H9 (cell line): ENCODE data around the gene CAMK2B. TPM values are rescaled to one million over a fixed set of nuclear protein-coding genes. Genes with fewer than 3 reads are reported as not detected.

Experiments
- DNase-seq: peaks from one replicate; pipeline ENCODE4 v3.0.0-alpha.2; 2017
- H2AFZ ChIP-seq: one replicate; pipeline ENCODE4 v1.6.1; 2013; ENCODE audit warnings: mild to moderate bottlenecking, low read length, control low read depth, moderate library complexity
- H2AK5ac ChIP-seq: 2 replicates; pipeline ENCODE4 v1.6.1; 2013; ENCODE audit warnings: low read length, control low read depth, mixed read lengths; ENCODE audit not compliant: insufficient read length
- H2BK120ac ChIP-seq: one replicate; pipeline ENCODE4 v1.6.1; 2013; ENCODE audit warnings: low read depth, mild to moderate bottlenecking, low read length, control low read depth, inconsistent platforms; ENCODE audit not compliant: poor library complexity, severe bottlenecking
- H2BK12ac ChIP-seq: 2 replicates; pipeline ENCODE4 v1.6.1; 2013; ENCODE audit warnings: low read length, control low read depth, mixed read lengths, low read depth; ENCODE audit not compliant: insufficient read length
- H2BK15ac ChIP-seq: 2 replicates; pipeline ENCODE4 v1.6.1; 2013; ENCODE audit warnings: low read depth, low read length, control low read depth
- H2BK20ac ChIP-seq: one replicate; pipeline ENCODE4 v1.6.1; 2013; ENCODE audit warnings: low read depth, mild to moderate bottlenecking, low read length, control low read depth, inconsistent platforms; ENCODE audit not compliant: poor library complexity, severe bottlenecking
- H2BK5ac ChIP-seq: 2 replicates; pipeline ENCODE4 v1.6.1; 2013; ENCODE audit warnings: low read length, control low read depth, mixed read lengths; ENCODE audit not compliant: insufficient read length
- H3K14ac ChIP-seq: 2 replicates; pipeline ENCODE4 v1.6.1; 2013; ENCODE audit warnings: low read length, control low read depth; ENCODE audit not compliant: insufficient read depth
- H3K18ac ChIP-seq: 2 replicates; pipeline ENCODE4 v1.6.1; 2013; ENCODE audit warnings: low read depth, mild to moderate bottlenecking, mixed read lengths, low read length, control low read depth; ENCODE audit not compliant: insufficient read length
- H3K23ac ChIP-seq: 2 replicates; pipeline ENCODE4 v1.6.1; 2013; ENCODE audit warnings: low read length, control low read depth, mixed read lengths, low read depth; ENCODE audit not compliant: insufficient read length
- H3K23me2 ChIP-seq: 2 replicates; pipeline ENCODE4 v1.6.1; 2013; ENCODE audit warnings: low read depth, mild to moderate bottlenecking, mixed read lengths, low read length, control low read depth; ENCODE audit not compliant: insufficient read length, poor library complexity, severe bottlenecking
- H3K27ac ChIP-seq: 2 replicates; pipeline ENCODE4 v1.5.1; 2013; ENCODE audit warnings: low read length, control low read depth, mixed read lengths, low read depth; ENCODE audit not compliant: insufficient read length
- H3K27me3 ChIP-seq: 2 replicates; pipeline ENCODE4 v1.6.1; 2013; ENCODE audit warnings: low read length, control low read depth, inconsistent platforms; ENCODE audit not compliant: insufficient read depth
- H3K4ac ChIP-seq: 2 replicates; pipeline ENCODE4 v1.6.1; 2013; ENCODE audit warnings: low read depth, mild to moderate bottlenecking, control low read depth, inconsistent platforms, low read length, moderate library complexity
- H3K4me1 ChIP-seq: 2 replicates; pipeline ENCODE4 v1.6.1; 2013; ENCODE audit warnings: low read length, control low read depth, inconsistent platforms; ENCODE audit not compliant: insufficient read depth
- H3K4me2 ChIP-seq: 2 replicates; pipeline ENCODE4 v1.6.1; 2013; ENCODE audit warnings: low read length, control low read depth, mixed read lengths; ENCODE audit not compliant: insufficient read length, insufficient read depth
- H3K56ac ChIP-seq: 2 replicates; pipeline ENCODE4 v1.6.1; 2013; ENCODE audit warnings: low read depth, mild to moderate bottlenecking, mixed read lengths, low read length, control low read depth; ENCODE audit not compliant: insufficient read length
- H3K79me1 ChIP-seq: 2 replicates; pipeline ENCODE4 v1.6.1; 2013; ENCODE audit warnings: low read depth, mild to moderate bottlenecking, moderate library complexity, low read length, control low read depth, inconsistent platforms; ENCODE audit not compliant: insufficient read depth, poor library complexity, severe bottlenecking
- H3K79me2 ChIP-seq: 2 replicates; pipeline ENCODE4 v1.6.1; 2013; ENCODE audit warnings: low read length, control low read depth, inconsistent platforms; ENCODE audit not compliant: insufficient read depth
- H3K9ac ChIP-seq: 2 replicates; pipeline ENCODE4 v1.6.1; 2013; ENCODE audit warnings: low read length, control low read depth, mixed read lengths; ENCODE audit not compliant: insufficient read length; ENCODE audit errors: extremely low read depth
- H3K9me3 ChIP-seq: one replicate; pipeline ENCODE4 v1.6.1; 2013; ENCODE audit warnings: low read depth, low read length, inconsistent platforms; ENCODE audit not compliant: control insufficient read depth
- H3T11ph ChIP-seq: one replicate; pipeline ENCODE4 v1.6.1; 2013; ENCODE audit warnings: mild to moderate bottlenecking, low read length, control low read depth, inconsistent platforms
- H4K20me1 ChIP-seq: one replicate; pipeline ENCODE4 v1.6.1; 2013; ENCODE audit not compliant: control insufficient read depth, insufficient read length, insufficient read depth
- H4K5ac ChIP-seq: 2 replicates; pipeline ENCODE4 v1.6.1; 2013; ENCODE audit warnings: low read depth, mild to moderate bottlenecking, mixed read lengths, low read length, control low read depth; ENCODE audit not compliant: insufficient read length
- H4K8ac ChIP-seq: replicated peaks from 2 replicates; pipeline ENCODE4 v1.6.1; 2013; ENCODE audit warnings: low read length, control low read depth, mixed read lengths, low read depth; ENCODE audit not compliant: insufficient read length
- H4K91ac ChIP-seq: 2 replicates; pipeline ENCODE4 v1.6.1; 2013; ENCODE audit warnings: low read depth, mild to moderate bottlenecking, moderate library complexity, mixed read lengths, low read length, control low read depth; ENCODE audit not compliant: insufficient read length
- H3K27ac Mint-ChIP-seq, 3 experiments: 2 replicates in 2 of 3; 3 replicates in 1 of 3; pipeline ENCODE4 v1.8.0; 2020 to 2021; ENCODE audit warnings: mixed read lengths in 3 of 3, mild to moderate bottlenecking in 1 of 3, moderate library complexity in 1 of 3
- H3K27me3 Mint-ChIP-seq: 2 replicates; pipeline ENCODE4 v1.8.0; 2021; ENCODE audit warnings: low read depth, mild to moderate bottlenecking, moderate library complexity, mixed read lengths
- H3K36me3 Mint-ChIP-seq, 3 experiments: 2 replicates in 2 of 3; 3 replicates in 1 of 3; pipeline ENCODE4 v1.8.0; 2020 to 2021; ENCODE audit warnings: low read depth in 3 of 3, mixed read lengths in 3 of 3; ENCODE audit not compliant: insufficient read depth in 1 of 3
- H3K4me1 Mint-ChIP-seq, 2 experiments: 2 replicates each; pipeline ENCODE4 v1.8.0; 2020; ENCODE audit warnings: mixed read lengths in 2 of 2
- H3K4me3 Mint-ChIP-seq, 2 experiments: 2 replicates in 1 of 2; 3 replicates in 1 of 2; pipeline ENCODE4 v1.8.0; 2020 to 2021; ENCODE audit warnings: mild to moderate bottlenecking in 2 of 2, mixed read lengths in 2 of 2, moderate library complexity in 1 of 2
- H3K9me3 Mint-ChIP-seq, 2 experiments: 2 replicates in 1 of 2; 3 replicates in 1 of 2; pipeline ENCODE4 v1.8.0; 2020; ENCODE audit warnings: mild to moderate bottlenecking in 2 of 2, mixed read lengths in 2 of 2, moderate library complexity in 1 of 2
- CTCF ChIP-seq: fragments of 200-600 bp; sonication (generic); conservative IDR thresholded peaks from 3 replicates; pipeline ENCODE4 v1.8.0; 2021; ENCODE audit warnings: antibody characterized with exemption, mild to moderate bottlenecking
- WGBS: extraction: QIAGEN DNeasy Blood & Tissue Kit; methylation state at CpG from one replicate; pipeline ENCODE4 v1.1.7; 2013; ENCODE audit warnings: missing lambda C conversion rate, low lambda C conversion rate, mixed read lengths; ENCODE audit not compliant: insufficient read length; ENCODE audit errors: extremely low coverage; 5-methylcytosine and 5-hydroxymethylcytosine counted together
- total RNA-seq: library from RNA; stranded (reverse); gene quantifications from 2 replicates; pipeline ENCODE4 v1.2.1, GENCODE V29; 2021

CAMK2B gene
- total RNA-seq, 1 experiment from 2014 or later, result 0.17 TPM

- DNase-seq, result peak; percentile 19
- Histone ChIP-seq H3T11ph (no peak overlapping the region), H3K79me2 (no peaks in the 10 kb centered on the region), H2BK5ac (no peak overlapping the region), H3K14ac (no peak overlapping the region), H2AFZ (no peak overlapping the region), H2AK5ac (no peak overlapping the region), H4K20me1 (no peaks in the 10 kb centered on the region), H3K27ac (no peak overlapping the region), H4K8ac (no peak overlapping the region), H4K91ac (no peak overlapping the region), H2BK12ac (no peak overlapping the region), H3K18ac (no peak overlapping the region), H2BK120ac (no peak overlapping the region), H3K23ac (no peak overlapping the region), H2BK20ac (no peak overlapping the region), H3K79me1 (no peaks in the 10 kb centered on the region), H3K4me2 (no peak overlapping the region), H4K5ac (no peak overlapping the region), H3K56ac (no peak overlapping the region), H3K27me3 (no peaks in the 10 kb centered on the region), H3K4me1 (no peaks in the 10 kb centered on the region), H2BK15ac (no peak overlapping the region), H3K9me3 (no peaks in the 10 kb centered on the region), H3K23me2 (no peaks in the 10 kb centered on the region), H3K4ac (no peak overlapping the region), H3K9ac (no peak overlapping the region)
- H3K9me3 Mint-ChIP-seq, result no peaks in the 10 kb centered on the region
- WGBS, result no CpG with 5 or more reads among the region's 10 CpGs
- no peaks in the 10 kb centered on the region for H3K4me1 Mint-ChIP-seq
- no peaks in the 10 kb centered on the region for H3K36me3 Mint-ChIP-seq
- no peak for TF ChIP-seq CTCF
- H3K27ac Mint-ChIP-seq, result no peak overlapping the region
- H3K27me3 Mint-ChIP-seq, result peaks cover 24% of the 10 kb centered on the region
- H3K4me3 Mint-ChIP-seq, result no peak overlapping the region
Observed at GRCh38 chr7:44282601-44283171, 42.7 kb downstream of the CAMK2B start.
